ENCODE data around the gene TTLL5.

Gene TTLL5

DNA sequence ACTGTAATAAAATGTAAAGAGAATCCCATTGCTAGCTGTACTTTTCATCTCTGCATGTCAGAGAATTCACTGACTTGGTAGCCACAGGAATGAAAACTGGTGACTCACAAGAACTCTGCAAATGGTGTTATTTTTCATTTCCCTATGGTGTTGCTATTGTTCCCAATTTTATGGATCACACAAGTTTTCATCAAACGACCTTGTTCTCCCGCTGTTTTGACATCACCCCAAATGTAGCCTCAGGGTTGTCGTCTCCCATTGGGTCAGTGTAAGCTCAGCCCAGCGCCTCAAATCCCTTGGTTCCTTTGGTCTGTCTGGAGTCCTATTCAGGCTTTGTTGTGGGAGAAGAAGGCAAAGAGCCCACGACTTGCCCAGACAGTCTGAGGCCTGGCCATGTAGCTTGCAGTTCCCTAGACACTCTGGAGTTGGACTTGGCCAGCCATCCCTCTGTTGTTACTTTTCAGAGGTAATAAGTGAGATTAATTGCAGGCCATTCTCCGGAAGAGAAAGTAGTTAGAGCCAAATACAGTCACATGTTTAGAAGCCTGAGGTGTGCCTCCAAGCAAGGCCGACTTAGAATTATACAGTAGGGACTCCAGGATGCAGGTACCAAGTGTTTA is 161.6 kb downstream of the TTLL5 start:
- TF ChIP-seq, protein P1, sequence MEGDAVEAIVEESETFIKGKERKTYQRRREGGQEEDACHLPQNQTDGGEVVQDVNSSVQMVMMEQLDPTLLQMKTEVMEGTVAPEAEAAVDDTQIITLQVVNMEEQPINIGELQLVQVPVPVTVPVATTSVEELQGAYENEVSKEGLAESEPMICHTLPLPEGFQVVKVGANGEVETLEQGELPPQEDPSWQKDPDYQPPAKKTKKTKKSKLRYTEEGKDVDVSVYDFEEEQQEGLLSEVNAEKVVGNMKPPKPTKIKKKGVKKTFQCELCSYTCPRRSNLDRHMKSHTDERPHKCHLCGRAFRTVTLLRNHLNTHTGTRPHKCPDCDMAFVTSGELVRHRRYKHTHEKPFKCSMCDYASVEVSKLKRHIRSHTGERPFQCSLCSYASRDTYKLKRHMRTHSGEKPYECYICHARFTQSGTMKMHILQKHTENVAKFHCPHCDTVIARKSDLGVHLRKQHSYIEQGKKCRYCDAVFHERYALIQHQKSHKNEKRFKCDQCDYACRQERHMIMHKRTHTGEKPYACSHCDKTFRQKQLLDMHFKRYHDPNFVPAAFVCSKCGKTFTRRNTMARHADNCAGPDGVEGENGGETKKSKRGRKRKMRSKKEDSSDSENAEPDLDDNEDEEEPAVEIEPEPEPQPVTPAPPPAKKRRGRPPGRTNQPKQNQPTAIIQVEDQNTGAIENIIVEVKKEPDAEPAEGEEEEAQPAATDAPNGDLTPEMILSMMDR (conservative IDR thresholded peaks at IDR 0.05; ENCODE audit: low read depth), result no peak
- no peak overlapping the region for H3K27ac ChIP-seq
- POLR2A ChIA-PET (ENCODE audit: low non-redundant PET), result interaction anchor here (0.5 kb wide), 1 partner anchor 399 kb away, joined by 4 read pairs; no protein-coding TSS in a partner anchor
- peak; percentile 30 for DNase-seq (ENCODE audit: low spot score)
- CTCF ChIA-PET, result no interaction called here

DNA sequence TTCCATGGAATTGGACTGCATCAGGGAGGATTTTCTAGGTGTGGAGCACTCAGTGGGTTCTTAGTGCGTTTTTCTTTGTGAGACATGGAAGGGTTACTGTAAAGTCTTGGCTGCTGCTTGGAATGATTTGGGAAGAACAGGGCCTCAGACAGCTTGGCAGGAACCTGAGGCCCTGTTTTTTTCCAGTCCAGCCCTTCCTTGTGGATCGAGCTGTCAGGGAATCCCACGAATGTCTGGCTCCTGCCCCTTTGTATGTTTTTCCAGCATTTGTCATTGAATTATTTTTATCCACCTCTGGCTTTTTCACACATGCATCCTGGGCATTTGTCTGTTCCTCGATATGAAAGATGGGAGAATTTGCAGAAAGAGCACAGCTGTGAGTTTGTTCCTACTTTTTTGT is 162.3 kb downstream of the TTLL5 start:
- DNase-seq (ENCODE audit: low spot score), result no peak
- no peak overlapping the region for H3K27ac ChIP-seq
- ChIA-PET POLR2A (ENCODE audit: low non-redundant PET) (no interaction called here), CTCF (no interaction called here)
- TF ChIP-seq, protein P1 (conservative IDR thresholded peaks at IDR 0.05; ENCODE audit: low read depth), result no peak

DNA sequence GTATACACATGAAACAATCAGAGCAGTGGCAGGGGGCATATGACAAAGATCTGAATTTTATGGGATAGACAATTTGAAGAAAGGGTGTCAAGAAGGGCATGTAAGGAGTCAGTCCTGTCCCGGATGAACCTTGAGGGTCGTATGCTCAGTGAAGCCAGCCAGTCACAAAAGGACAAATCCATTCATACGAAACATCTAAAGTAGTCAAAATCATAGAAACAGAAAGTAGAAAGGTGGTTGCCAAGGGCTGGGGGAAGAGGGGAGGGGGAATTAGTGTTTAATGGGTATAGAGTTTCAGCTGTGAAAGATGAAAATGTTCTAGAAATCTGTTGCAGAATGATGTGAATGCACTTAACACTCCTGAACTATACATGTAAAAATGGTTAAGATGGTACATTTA is 163.3 kb downstream of the TTLL5 start:
- POLR2A ChIA-PET (ENCODE audit: low non-redundant PET), result no interaction called here
- H3K27ac ChIP-seq, result no peak overlapping the region
- TF ChIP-seq, protein P1 (conservative IDR thresholded peaks at IDR 0.05; ENCODE audit: low read depth), result no peak
- DNase-seq (ENCODE audit: low spot score), result no peak
- CTCF ChIA-PET, result no interaction called here

DNA sequence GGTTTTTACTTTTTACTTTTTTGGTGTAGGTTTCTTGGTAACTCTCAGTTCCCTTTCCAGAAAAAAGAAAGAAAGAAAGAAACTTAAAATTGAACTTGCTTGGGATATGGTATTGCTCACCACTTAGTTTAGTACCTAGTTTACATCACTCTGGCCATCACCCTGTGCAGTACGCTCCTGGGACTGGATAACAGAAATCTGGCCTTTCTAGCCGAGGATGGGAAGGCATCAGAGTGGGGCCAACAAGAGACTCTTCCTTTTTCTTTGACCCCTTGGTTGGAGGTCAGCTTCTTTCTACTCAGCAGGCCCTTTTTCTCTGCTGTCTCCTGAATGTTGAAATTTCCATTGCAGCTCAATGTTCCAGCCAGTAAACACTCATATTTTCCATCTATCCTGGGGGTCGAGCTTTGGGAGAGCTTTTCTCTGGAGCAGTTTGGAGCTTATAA is 164.1 kb downstream of the TTLL5 start:
- no peak overlapping the region for H3K27ac ChIP-seq
- TF ChIP-seq, protein P1 (conservative IDR thresholded peaks at IDR 0.05; ENCODE audit: low read depth), result no peak
- POLR2A ChIA-PET (ENCODE audit: low non-redundant PET), result no interaction called here
- DNase-seq (ENCODE audit: low spot score), result no peak
- CTCF ChIA-PET, result no interaction called here

DNA sequence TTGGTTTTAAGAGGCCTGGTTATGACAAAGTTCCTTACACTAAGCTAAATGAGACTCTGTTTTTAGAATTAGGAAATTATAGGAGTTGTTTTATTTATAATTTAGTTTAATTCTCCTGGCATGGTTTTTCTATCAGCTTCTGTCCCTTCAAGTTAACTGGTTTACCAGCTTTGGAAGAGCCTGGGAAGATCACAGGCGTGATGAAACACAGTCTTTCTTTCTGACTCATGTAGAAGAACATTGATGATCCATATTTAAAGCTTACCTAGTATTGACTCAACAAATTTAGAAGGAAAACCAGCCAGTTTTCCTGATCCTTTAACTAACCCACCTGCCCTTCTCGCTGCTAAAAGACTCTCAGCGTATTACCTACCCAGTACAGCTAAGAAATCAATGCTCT is 165.6 kb downstream of the TTLL5 start:
- H3K27ac ChIP-seq, result no peak overlapping the region
- POLR2A ChIA-PET (ENCODE audit: low non-redundant PET), result no interaction called here
- CTCF ChIA-PET, result interaction anchor here (0.6 to 0.7 kb wide), 3 partner anchors 156 to 427 kb away, joined by 3 to 4 read pairs (median 3); no protein-coding TSS in a partner anchor
- peak; percentile 45 for DNase-seq (ENCODE audit: low spot score)
- TF ChIP-seq, protein P1 (conservative IDR thresholded peaks at IDR 0.05; ENCODE audit: low read depth), result no peak

DNA sequence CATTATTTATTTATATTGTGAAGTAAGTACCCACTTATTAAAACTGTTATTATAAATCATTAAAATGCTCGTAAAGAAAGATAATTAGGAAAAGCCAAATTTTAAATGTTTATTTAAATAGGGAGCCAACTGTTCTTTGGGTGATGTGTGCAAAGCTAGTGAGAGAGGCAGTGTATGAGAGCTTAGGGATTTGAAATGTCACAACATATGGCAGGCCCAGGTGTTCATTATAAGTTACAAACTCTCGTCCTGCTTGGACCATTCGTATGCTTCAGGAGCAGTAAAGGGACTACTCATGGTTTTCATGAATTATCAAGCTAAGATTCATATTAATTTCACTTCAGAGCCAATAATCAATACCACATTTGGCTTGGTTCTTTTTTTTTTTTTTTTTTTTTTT is 166.3 kb downstream of the TTLL5 start:
- H3K27ac ChIP-seq, result no peak overlapping the region
- ChIA-PET POLR2A (ENCODE audit: low non-redundant PET) (interaction anchor here (0.7 kb wide), 1 partner anchor 15 kb away, joined by 3 read pairs; no protein-coding TSS in a partner anchor), CTCF (no interaction called here)
- TF ChIP-seq, protein P1 (conservative IDR thresholded peaks at IDR 0.05; ENCODE audit: low read depth), result no peak
- DNase-seq (ENCODE audit: low spot score), result no peak
